DMS 273 (cell line): ENCODE data around the gene SESTD1.
"Not testable (repeated sequence)": the region's sequence is repeated elsewhere in the genome, so short reads cannot be mapped to it uniquely, and the experiment has no call there.

ENCODE experiments used
- DNase-seq: peaks from one replicate; lab custom pipeline; 2025; ENCODE audit not compliant: unreplicated experiment; lab: John Stamatoyannopoulos, UW

SESTD1 gene

DNA sequence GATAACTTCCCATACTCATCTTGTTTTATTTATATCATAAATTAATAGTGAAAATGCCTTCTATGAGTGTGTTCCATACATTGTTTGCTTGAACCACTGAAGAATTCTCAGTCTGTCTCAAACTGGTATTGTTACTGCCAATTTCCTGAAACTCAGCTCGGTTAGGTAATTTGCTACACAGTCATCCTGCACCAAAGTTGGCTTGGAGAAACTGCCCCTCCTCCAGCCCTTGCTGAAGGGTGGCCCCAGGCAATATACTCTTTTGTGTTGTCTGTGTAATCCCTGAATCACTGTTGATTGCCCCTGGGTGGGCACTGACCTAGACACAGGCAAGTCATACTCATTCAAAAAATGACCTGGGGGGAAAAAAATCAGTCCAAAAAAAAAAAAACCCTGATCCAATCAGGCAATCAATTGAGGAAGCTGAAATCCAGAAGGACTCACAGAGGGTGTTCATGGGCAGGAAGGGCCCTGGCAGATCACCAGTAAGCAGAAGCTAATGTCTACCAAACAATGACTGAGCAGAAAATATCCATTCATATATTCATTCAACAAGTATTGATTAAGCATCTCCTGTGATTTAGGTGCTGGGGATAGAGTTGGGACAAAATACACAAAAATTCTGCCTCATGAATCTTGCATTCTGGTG, 3.8 kb upstream of the SESTD1 start:
- no peak for DNase-seq

DNA sequence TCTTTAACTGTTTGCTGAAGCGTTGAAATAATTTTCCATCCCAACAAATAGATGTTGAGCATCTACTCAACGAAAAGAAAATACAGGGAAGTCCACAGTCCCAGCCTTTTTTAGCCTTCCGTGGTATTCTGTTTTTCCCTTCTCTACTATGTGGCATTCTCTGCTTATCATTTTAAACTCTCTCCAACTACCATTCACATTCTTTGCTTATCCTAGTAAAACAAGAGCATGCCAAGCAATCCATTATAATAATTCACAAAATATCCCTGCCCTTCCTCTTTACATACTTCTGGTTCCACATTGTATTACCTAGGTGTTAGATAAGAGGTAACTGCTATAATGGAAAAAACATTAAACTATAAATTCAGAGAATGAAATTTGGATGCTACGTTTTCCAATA, 1.6 kb upstream of the SESTD1 start:
- no peak for DNase-seq

DNA sequence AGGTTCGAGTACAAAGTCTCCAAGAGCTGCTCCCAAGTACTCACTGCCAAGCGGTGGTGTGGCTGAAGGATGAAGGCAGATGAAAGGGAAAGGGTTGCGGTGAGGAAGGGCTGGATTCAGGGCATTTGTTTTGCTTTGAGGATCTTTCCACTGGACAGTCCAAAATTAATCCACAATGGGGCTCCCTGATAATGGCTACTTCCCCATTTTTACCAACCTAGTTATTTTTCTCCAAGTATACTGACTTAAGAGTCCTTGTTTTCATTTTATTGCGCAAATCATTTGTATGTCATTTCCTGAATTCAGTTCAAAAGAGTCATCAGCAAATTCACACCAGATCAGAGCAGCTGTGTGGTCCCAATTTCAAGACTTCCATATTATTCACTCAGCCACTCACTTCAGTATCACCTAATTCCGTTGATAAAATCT, 464 bp upstream of the SESTD1 start:
- DNase-seq, result no peak

DNA sequence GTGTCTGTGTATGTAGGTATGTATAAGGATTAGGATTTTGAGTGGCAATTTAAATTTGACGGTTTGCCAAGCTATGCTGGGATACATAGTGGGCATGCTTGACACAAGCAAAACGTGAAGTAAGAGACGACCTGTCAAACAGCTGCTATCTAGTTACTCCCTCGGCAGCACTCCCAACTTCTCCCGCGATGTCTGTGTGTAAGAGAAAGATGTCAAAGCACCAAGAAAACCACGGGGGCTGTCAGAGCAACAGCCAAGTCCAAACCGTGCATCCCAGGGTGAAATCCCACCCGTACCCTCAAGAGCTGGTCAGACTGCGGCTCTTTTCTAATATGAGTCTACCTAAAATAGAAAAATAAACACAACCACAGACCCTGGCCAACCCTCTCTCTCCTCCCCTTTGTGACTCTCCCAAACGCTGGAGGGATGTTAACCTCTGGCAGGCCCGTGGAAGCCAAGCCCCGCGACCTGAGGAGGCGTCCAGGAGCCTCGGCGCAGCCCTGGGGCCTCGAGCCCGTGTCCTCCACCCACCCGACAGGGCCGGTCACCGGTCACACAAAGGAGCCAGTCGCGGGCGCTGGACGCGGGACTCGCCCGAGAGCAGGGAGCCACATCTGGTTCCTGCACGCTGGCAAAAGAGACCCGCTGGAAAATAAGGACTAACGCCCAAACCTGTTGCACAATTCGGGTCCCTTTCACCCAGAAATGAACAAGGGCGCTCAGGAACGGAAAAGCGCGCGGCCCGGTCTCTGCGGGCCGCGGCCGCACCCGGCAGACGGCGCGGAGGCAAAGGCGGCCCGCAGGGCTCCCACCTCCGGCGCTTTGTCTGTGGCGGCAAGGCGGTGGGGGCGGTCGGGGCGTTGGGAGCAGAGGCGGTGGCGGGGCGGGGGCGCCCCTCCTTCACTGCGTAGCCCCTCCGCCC, 925 bp downstream of the SESTD1 start:
- DNase-seq, result peak; percentile 81

DNA sequence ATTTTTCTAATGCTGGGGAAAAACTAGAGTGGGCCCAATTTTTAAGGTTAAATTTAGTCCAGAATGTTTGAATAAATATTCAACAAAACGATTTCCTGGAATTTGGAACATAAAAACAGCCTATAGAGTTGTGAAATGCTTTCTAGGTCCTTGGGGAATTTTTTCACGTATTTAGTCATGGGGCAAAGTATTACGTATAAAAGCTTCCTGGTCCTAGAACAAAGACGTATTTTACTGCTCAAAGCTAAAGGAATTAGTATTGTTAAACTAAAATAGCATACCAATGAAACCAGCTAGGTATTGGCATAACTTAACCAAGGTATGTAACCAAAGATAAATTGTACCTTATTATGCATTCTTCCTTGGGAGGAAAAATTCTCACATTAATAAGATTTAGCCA, 1.6 kb downstream of the SESTD1 start:
- no peak for DNase-seq

DNA sequence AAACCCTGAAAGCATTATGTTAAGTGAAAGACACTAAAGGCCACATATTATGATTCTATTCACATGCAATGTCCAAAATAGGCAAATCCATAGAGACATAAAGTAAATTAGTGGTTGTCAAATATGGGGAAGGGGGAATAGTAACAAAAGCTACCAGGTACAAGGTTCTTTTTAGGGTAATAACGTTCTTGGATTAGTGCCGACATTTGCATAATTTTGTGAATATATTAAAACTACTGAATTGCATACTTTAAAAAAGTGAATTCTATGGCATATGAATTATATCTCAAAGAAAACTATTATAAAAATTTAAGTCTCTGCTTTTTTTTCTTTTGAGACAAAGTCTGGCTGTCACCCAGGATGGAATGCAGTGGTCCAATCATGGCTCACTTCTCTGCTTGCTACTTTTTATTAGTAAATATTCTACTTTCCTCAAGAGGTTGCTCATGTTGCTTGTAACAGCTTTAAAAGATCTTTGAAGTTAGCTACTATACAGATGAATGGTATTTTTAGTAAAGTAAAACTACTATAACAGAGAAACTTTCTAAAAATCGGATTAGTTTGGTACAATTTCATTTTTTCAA, 2.5 kb downstream of the SESTD1 start:
- no peak for DNase-seq

DNA sequence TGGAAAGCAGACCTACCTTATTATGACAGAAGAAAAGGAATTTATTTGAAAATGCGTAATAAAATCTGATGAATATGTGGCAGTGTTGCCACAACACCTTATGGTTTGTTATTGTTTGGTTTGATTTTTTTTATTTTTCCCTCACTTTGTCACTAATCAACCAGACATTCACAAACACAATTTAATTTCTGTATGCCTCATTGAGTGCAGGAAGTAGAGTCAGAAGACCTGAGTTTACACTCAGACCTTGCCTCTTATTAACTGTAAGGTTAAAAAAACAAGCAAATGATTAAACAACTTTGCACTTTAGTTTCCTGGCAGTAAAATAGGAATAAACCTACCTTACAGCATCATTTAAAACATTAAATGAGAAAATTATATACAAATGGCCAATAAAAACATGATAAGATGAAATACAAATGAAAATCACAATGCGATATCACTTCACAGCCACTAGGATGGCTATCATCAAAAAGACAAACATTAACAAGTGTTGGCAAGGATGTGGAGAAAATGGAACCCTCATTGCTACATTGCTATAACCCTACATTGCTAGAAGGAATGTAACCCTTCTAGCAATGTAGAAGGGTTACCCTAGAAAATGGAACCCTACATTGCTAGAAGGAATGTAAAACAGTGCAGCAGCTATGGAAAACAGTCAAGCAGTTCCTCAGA, 3.3 kb downstream of the SESTD1 start:
- DNase-seq, result no peak

DNA sequence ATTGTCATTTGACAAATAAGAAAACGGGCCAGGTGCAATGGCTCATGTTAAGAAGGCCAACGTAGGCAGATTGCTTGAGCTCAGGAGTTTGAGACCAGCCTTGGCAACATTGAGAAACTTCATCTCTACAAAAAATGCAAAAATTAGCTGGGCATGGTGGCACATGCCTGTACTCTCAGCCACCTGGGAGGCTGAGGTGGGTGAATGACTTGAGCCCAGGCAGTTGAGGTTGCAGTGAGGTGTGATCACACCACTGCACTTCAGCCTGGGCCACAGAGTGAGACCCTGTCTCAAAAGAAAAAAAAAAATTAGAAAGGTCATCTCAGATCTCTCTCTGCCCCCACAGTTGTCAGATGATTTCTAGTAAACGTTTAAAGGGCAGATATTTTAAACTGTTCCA, 4.4 kb downstream of the SESTD1 start:
- no peak for DNase-seq

DNA sequence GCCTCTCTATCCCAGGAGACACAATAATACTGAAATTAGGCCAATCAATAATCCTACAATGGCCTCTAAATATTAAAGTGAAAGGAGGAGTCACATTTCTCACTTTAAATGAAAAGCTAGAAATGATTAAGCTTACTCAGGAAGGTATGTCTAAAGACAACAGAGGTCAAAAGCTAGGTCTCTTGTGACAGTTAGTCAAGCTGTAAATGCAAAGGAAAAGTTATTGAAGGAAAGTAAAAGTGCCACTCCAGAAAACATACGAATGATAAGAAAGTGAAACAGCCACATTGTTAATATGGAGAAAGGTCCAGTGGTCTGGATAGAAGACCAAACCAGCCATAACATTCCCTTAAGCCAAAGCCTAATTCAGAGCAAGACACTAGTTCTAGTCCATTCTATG, 9.5 kb downstream of the SESTD1 start:
- DNase-seq, result no peak

DNA sequence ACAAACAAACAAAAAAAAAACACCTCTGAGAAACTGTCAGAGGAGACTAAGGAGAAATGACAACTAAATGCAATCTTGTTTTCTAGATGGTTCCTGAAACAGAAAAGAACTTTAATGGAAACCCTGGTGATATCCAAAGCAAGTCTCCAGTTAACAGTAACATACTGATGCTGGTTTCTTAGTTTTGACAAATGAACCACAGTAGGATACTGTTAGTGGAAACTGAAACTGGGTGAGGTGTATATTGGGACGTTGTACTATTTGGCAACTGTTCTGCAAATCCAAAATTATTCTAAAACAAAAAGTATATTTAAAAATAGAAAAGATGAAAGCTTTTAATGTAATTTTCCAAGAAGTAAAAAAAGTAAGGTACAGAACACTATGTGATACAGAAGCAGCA, 11.4 kb downstream of the SESTD1 start:
- DNase-seq, result no peak

DNA sequence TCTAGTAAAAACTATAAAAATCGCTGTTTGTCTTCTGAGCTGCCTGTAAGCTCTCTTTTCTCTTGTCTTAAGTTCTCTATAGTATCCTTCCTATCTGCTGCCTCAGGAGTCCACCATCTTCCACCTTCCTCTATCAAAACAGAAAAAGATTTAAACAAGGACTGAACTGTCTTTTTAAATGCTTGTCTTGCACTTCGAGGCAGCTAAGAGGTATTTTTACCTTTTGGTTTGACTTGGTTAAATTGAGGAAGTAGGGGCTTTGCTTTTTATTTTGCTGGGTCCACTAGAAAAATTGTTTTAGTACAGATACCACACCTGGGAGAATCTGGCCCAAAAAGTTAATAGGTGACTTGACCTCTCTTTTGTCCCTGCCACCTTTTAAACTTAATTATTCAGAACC, 12.2 kb downstream of the SESTD1 start:
- no peak for DNase-seq

DNA sequence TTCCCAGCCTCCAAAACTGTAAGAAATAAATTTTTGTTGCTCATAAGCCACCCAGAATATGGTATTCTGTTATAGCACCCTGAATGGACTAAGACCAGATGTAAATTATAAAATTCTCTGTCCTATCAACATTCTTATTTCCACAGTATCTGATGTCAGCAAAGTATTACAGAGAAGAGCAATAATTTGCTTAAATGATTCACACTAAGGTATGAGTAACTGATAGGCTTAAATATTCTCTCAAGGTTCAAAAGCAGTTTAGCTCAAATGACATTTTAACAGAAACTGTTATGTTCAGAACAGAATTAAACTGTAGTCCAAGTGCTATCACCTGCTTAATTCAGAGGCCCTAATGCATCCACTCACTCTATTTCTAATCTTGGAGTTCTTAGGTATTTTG, 12.8 kb downstream of the SESTD1 start:
- DNase-seq, result no peak

DNA sequence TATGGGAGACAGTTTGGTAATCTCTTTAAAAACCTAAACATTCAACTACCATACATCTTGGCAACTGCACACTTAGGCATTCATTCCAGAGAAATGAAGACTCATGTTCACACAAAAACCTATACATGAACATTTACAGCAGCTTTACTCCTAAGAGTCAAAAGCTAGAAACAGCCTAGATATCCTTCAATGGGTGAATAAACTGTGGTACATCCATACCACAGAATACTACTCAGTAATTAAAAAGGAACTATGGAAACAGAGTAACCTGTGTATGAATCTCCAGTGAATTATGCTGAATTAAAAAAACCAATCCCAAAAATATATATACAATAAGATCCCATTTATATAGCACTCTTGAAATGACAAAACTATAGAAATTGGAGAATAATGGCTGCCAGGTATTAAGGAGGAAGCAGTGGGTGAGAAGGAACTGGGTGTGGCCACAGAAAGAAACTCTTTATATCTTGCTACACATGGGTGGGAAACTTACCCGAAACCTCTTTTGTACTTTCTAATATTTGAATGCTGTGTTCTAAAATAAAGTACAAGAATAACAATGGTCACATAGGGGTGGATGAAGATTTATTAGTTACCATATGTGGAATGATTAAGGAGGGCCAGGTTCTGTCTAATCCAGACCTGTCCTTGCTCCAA, 13.7 kb downstream of the SESTD1 start:
- no peak for DNase-seq

DNA sequence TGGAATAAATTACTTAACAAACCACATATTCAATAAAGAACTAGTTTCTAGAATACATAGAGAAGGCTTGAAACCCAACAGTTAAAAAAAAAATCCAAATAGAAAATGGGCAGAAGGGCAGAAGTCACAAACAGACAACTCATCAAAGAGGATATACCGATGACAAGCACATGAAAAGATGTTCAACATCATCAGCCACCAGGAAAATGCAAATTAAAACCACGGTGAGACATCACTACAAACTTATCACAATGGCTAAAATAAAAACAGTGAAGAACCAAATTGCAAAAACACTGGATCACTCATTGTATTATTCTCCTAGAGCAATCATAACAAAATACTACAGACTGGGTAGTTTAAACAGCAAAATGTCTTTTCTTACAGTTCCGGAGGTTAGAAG, 14.5 kb downstream of the SESTD1 start:
- DNase-seq, result no peak

DNA sequence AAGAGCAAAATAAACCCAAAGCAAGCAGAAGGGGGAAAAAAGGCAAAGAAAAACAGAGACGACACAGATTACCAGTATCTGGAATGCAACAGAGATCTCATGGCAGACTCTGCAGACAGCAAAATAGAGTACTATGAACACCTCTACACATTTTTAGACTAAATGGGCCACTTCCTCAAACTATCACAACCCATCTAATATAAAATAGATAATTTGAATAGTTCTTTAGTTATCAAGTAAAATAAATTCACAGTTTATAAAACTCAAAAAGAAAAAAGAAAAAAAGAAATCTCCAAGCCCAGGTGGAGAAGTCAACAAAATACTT, 16.6 kb downstream of the SESTD1 start:
- DNase-seq, result no peak

DNA sequence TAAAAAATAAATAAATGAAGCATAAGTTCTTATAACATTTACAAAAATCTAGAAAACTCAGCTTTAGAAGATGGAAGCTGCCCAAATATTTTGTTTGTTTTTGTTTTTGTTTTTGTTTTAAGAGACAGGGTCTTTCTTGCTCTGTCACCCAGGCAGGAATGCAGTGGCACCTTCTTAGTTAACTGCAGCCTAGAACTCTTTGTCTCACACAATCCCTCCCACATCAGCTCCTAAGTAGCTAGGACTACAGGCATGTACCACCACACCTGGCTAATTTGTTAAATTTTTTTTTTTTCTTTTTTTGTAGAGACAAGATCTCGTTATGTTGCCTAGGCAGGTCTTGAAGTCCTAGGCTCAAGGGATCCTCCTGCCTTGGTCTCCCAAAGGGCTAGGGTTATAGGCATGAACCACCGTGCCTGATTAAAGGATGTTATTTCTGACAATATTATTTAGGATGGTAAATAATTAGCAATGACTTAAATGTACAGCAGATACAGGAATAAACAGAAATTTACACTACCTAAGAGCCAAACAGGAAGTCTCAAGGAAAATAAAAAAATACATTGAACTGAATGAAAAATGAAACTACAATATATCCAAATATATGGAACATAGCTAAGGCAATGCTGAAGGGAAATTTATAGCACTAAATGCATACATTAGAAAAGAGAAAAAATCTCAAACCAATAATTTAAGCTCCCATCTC, 17.2 kb downstream of the SESTD1 start:
- no peak for DNase-seq

DNA sequence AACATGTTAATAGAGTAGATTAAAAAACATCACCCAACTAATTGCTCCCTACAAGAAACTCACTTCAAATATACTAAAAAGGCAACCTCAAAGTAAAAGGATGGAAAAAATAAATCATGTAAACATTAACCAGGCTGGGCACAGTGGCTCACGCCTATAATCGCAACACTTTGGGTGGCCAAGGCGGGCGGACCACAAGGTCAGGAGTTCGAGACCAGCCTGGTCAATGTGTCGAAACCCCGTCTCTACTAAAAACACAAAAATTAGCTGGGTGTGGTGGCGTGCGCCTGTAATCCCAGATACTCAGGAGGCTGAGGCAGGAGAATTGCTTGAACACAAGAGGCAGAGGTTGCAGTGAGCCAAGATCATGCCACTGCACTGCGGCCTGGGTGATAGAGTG, 18.8 kb downstream of the SESTD1 start:
- not testable (repeated sequence) for DNase-seq

DNA sequence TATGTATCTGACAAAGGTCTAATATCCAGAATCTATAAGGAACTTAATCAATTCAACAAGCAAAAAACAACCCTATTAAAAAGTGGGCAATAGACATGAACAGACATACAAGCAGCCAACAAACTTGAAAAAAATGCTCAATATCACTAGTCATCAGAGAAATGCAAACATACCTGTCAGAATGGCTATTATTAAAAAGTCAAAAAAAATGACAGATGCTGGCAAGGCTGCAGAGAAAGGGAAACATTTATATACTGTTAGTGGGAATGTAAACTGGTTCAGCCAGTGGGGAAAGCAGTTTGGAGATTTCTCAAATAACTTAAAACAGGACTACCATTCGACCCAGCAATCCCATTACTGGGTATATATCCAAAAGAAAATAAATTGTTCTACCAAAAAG, 21.6 kb downstream of the SESTD1 start:
- no peak for DNase-seq

DNA sequence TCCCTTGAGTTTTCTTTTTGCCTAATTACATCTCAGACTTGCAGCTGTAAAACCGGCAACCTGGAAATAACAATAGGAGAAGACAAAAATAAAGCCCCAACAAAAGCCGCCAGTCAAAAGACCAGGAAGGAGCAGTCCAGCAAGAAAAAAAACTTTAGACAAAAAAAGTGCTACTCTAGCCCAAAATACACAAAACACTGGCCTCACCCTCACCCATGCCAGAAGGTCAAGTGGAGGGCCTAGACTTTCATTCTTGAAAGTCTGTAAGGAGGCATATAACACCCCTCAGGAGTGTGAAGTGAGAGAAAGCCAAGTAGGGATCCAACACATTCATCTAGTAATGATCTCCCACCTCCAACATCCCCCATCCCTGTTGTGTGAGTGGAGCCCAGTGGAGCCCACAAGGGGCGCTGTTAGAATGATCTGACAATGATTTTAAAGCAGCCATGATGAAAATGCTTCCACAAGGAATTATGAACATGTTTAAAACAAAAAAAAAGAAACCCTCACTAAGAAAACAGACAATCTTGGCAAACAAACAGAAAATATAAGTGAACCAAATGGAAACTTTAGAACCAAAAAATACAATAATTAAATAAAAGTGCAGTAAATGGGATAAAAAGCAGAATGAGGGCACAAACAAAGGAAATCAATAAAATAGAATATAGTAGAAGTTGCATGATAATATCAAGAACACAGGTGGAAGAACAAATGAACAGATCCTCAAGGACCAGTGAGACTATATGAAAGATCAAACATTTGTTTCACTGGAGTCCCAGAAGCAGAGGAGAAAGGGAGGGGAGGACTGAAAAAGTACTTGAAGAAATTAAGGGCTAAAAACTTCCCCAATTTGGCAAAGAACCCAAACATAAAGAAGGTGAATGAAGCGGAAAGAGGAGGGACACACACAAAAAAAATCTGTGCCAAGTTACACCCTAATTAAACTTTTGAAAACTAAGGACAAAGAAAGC, 23.9 kb downstream of the SESTD1 start:
- DNase-seq, result peak; percentile 3
